ENCODE results near the gene BLM. TPM values are rescaled to one million over a fixed set of nuclear protein-coding genes. Genes with fewer than 3 reads are reported as not detected.

Gene BLM
- total and polyA plus RNA-seq, 2 of the 8 experiments (the other 6 are each of a cell fraction or from before 2014, with no cell fraction given): 15.2 to 46.7 TPM

- Histone ChIP-seq H2AK5ac (ENCODE audit: low read depth, low read length) (no peak overlapping the region), H3K23ac (ENCODE audit: insufficient read length) (no peak overlapping the region), H3K79me2 (ENCODE audit: control insufficient read depth in 1 of 2, insufficient read depth in 2 of 2, low read length in 2 of 2) (no peaks in the 10 kb centered on the region), H2BK15ac (ENCODE audit: low read length) (peak overlapping the region; percentile 40; the same call in 1 of the 2 replicates), H2AFZ (ENCODE audit: low read length) (no peak overlapping the region), H3K4me1 (replicated peaks in 1 of 4; ENCODE audit: control insufficient read depth in 3 of 4, insufficient read depth in 4 of 4, low read length in 3 of 4) (peaks cover 0 to 10% (median 6%) of the 10 kb centered on the region in 4 experiments; a peak in 6 of 7 replicates), H3K27me3 (replicated peaks in 1 of 4; ENCODE audit: control insufficient read depth in 3 of 4, extremely low read depth in 1 of 4, insufficient read depth in 3 of 4, low read length in 3 of 4) (no peaks in the 10 kb centered on the region), H4K20me1 (replicated peaks in 1 of 2; ENCODE audit: control insufficient read depth in 1 of 2, insufficient read depth in 2 of 2, low read length in 2 of 2) (no peaks in the 10 kb centered on the region), H3K14ac (ENCODE audit: insufficient read length) (no peak overlapping the region), H3K4me3 (ENCODE audit: extremely low read depth in 1 of 4, insufficient read depth in 2 of 4, low read depth in 3 of 4, low read length in 4 of 4) (no peak overlapping the region), H2BK12ac (ENCODE audit: low read depth, low read length) (no peak overlapping the region), H4K91ac (replicated peaks; ENCODE audit: insufficient read length, low read length) (no peak overlapping the region), H3K4ac (replicated peaks; ENCODE audit: insufficient read length, low read depth, low read length) (no peak overlapping the region), H3K4me2 (ENCODE audit: insufficient read depth in 1 of 2, low read depth in 2 of 2, low read length in 2 of 2) (no peak overlapping the region), H2BK20ac (ENCODE audit: low read length) (no peak overlapping the region), H3K9me3 (ENCODE audit: insufficient read depth in 2 of 2, low read depth in 1 of 2, low read length in 1 of 2) (no peaks in the 10 kb centered on the region), H3K9ac (replicated peaks in 1 of 4; ENCODE audit: extremely low read depth in 1 of 4, low read depth in 3 of 4, low read length in 3 of 4) (no peak overlapping the region), H3K27ac (ENCODE audit: low read depth, low read length) (no peak overlapping the region), H2BK120ac (replicated peaks; ENCODE audit: low read depth, low read length) (no peak overlapping the region), H2BK5ac (ENCODE audit: low read depth, low read length) (no peak overlapping the region), H3K23me2 (ENCODE audit: low read depth, low read length) (peaks cover 1% of the 10 kb centered on the region; the same call in 1 of the 2 replicates), H3K18ac (ENCODE audit: extremely low read depth, low read length) (0 out of 2 replicates have a peak overlapping the region, but pooled peaks have one; percentile 1), H4K8ac (ENCODE audit: extremely low read depth, insufficient read depth, low read length) (no peak overlapping the region; the same call in 1 of the 2 replicates), H3K79me1 (ENCODE audit: low read depth, low read length) (no peaks in the 10 kb centered on the region), H4K5ac (ENCODE audit: insufficient read length, low read depth, low read length) (no peak overlapping the region), H3K56ac (replicated peaks; ENCODE audit: insufficient read length, low read depth, low read length) (no peak overlapping the region), H3K36me3 (ENCODE audit: control insufficient read depth in 2 of 4, insufficient read depth in 4 of 4, low read length in 3 of 4) (no peaks in the 10 kb centered on the region)
- CTCF ChIA-PET (ENCODE audit: partially characterized antibody): interaction anchor here (0.6 to 3.0 kb wide), 11 partner anchors 13 to 663 kb away, joined by 3 to 23 read pairs (median 4); partner anchors contain the start of gene FES
- DNase-seq (ENCODE audit: low read depth in 1 of 2, low spot score in 2 of 2) (no peak), FAIRE-seq (no peak)
- TF ChIP-seq, protein P1, sequence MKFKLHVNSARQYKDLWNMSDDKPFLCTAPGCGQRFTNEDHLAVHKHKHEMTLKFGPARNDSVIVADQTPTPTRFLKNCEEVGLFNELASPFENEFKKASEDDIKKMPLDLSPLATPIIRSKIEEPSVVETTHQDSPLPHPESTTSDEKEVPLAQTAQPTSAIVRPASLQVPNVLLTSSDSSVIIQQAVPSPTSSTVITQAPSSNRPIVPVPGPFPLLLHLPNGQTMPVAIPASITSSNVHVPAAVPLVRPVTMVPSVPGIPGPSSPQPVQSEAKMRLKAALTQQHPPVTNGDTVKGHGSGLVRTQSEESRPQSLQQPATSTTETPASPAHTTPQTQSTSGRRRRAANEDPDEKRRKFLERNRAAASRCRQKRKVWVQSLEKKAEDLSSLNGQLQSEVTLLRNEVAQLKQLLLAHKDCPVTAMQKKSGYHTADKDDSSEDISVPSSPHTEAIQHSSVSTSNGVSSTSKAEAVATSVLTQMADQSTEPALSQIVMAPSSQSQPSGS (IDR thresholded peaks at IDR 0.05; ENCODE audit: low read length): no peak
- TF ChIP-seq RNF2 (IDR thresholded peaks at IDR 0.05; ENCODE audit: borderline replicate concordance, low read depth, low read length, missing control alignments, poor library complexity, severe bottlenecking): no peak
- TF ChIP-seq SUZ12 (IDR thresholded peaks at IDR 0.05; ENCODE audit: low read length): no peak
- no peak for TF ChIP-seq GABPA (IDR thresholded peaks at IDR 0.05; ENCODE audit: borderline replicate concordance, insufficient read depth, low read length)
- POLR2A ChIA-PET (ENCODE audit: partially characterized antibody): interaction anchor here (0.8 kb wide), 1 partner anchor 33 kb away, joined by 3 read pairs; no protein-coding TSS in a partner anchor
- WGBS, 2 experiments (ENCODE audit: extremely low coverage in 1 of 2, insufficient coverage in 1 of 2, insufficient read length in 1 of 2, insufficient replicate concordance in 2 of 2, low coverage in 1 of 2, low lambda C conversion rate in 2 of 2, missing lambda C conversion rate in 1 of 2): 84% methylated on average over 5 of the region's 5 CpGs; no CpG with 5 or more reads in 1 of the 2 experiments
Observed at GRCh38 chr15:90862964-90863778, 146.0 kb downstream of the BLM start.

Measured in H1 (cell line).